OCI-LY1 (cell line): Measurements from ENCODE around the gene KY.
A peak's percentile ranks its signal among the peaks of the same experiment; 100 is the strongest.

ENCODE experiments used
- H2AFZ ChIP-seq: fragments of 200-600 bp; sonication (generic), shearing (Covaris generic); 2 replicates; pipeline ENCODE4 v1.6.0; 2014; ENCODE audit warnings: antibody characterized with exemption, mild to moderate bottlenecking, low read length
- H3F3A ChIP-seq: fragments of 200-600 bp; sonication (generic), shearing (Covaris generic); 2 replicates; pipeline ENCODE4 v1.6.0; 2014; ENCODE audit warnings: mild to moderate bottlenecking, antibody characterized with exemption, low read length, moderate library complexity; ENCODE audit not compliant: insufficient read depth
- H3K27ac ChIP-seq: fragments of 200-600 bp; sonication (generic); 2 replicates; pipeline ENCODE4 v1.5.1; 2014; ENCODE audit warnings: low read length, mixed run types, mild to moderate bottlenecking, low read depth; ENCODE audit not compliant: poor library complexity, severe bottlenecking
- H3K27me3 ChIP-seq: fragments of 200-600 bp; sonication (generic); 2 replicates; pipeline ENCODE4 v1.6.0; 2014; ENCODE audit warnings: antibody characterized with exemption, mild to moderate bottlenecking, low read length, moderate library complexity; ENCODE audit not compliant: insufficient read depth
- H3K36me3 ChIP-seq: fragments of 200-600 bp; sonication (generic); 2 replicates; pipeline ENCODE4 v1.6.1; 2014; ENCODE audit warnings: mild to moderate bottlenecking, antibody characterized with exemption, low read length, moderate library complexity, mixed read lengths; ENCODE audit not compliant: insufficient read depth
- H3K4me1 ChIP-seq: fragments of 200-600 bp; sonication (generic); 2 replicates; pipeline ENCODE4 v1.5.1; 2014; ENCODE audit warnings: mild to moderate bottlenecking, low read length, moderate library complexity; ENCODE audit not compliant: insufficient read depth, severe bottlenecking
- H3K4me2 ChIP-seq: fragments of 200-600 bp; sonication (generic), shearing (Covaris generic); 2 replicates; pipeline ENCODE4 v1.6.1; 2014; ENCODE audit warnings: low read length
- H3K4me3 ChIP-seq: fragments of 200-600 bp; sonication (generic); 2 replicates; pipeline ENCODE4 v1.5.1; 2014; ENCODE audit warnings: low read length, low read depth, mild to moderate bottlenecking, mixed read lengths; ENCODE audit not compliant: poor library complexity, severe bottlenecking
- H3K79me2 ChIP-seq: fragments of 200-600 bp; shearing (Covaris generic); 2 replicates; pipeline ENCODE4 v1.6.1; 2016; ENCODE audit warnings: mixed run types, low read length, mixed read lengths; ENCODE audit not compliant: insufficient read depth
- H3K9ac ChIP-seq: fragments of 200-600 bp; sonication (generic), shearing (Covaris generic); 2 replicates; pipeline ENCODE4 v1.6.1; 2014; ENCODE audit warnings: mild to moderate bottlenecking, low read length, mixed read lengths
- H3K9me2 ChIP-seq: fragments of 200-600 bp; sonication (generic), shearing (Covaris generic); 2 replicates; pipeline ENCODE4 v1.6.1; 2014; ENCODE audit warnings: low read depth, mild to moderate bottlenecking, low read length, mixed read lengths
- H3K9me3 ChIP-seq: fragments of 200-600 bp; shearing (Covaris generic); 2 replicates; pipeline ENCODE4 v1.6.1; 2014; ENCODE audit warnings: low read length, mixed read lengths
- H4K20me1 ChIP-seq: fragments of 200-600 bp; sonication (generic), shearing (Covaris generic); 2 replicates; pipeline ENCODE4 v1.6.0; 2016; ENCODE audit warnings: mild to moderate bottlenecking, low read length; ENCODE audit not compliant: insufficient read depth
- CTCF ChIP-seq: fragments of 200-600 bp; sonication (generic), shearing (Covaris generic); IDR thresholded peaks from 2 replicates; pipeline ENCODE4 v1.5.1; 2017; ENCODE audit warnings: mild to moderate bottlenecking, antibody characterized with exemption, low read length, moderate library complexity, mixed read lengths
- EZH2 ChIP-seq: fragments of 200-600 bp; sonication (generic), shearing (Covaris generic); IDR thresholded peaks from 2 replicates; pipeline ENCODE4 v1.8.0; 2017; ENCODE audit warnings: borderline replicate concordance, mixed run types, mild to moderate bottlenecking, antibody characterized with exemption, low read length, moderate library complexity, mixed read lengths

The KY gene

DNA sequence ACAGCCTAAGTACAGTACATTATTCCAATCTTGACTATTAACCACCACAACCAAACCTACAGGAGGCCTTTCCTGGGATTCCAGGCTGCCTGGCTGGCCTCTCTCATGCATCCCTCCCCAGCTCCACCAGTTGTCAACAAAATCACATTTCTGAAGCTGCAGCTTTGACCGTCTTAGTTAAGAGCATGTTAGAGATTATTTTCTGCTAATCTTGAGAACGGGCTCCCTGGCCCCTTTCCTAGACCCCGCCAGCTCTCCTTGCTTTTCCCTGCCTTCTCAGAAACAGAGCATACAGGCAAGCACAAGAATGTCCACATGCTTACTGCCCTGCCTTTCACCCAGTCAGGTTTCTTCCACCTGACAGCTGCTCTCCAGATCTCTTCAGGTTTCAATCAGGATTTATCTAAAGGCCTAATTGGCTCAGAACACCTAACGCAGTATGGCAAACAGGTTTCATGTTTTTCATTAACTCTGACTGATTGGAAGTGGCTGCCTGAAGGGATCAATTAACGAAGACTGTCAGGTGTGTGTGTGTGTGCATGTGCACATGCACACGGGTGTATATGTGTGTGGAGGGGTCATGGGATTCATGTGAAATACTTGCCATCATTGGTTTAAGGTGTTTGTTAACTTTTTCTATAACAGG is 12.3 kb downstream of the KY start:
- Histone ChIP-seq H3K9me3 (no peaks in the 10 kb centered on the region), H4K20me1 (no peaks in the 10 kb centered on the region), H3K9ac (no peak overlapping the region), H3K36me3 (no peaks in the 10 kb centered on the region), H3K4me1 (no peaks in the 10 kb centered on the region), H2AFZ (no peak overlapping the region), H3F3A (no peaks in the 10 kb centered on the region), H3K27ac (no peak overlapping the region), H3K4me3 (no peak overlapping the region), H3K4me2 (no peak overlapping the region), H3K27me3 (no peaks in the 10 kb centered on the region), H3K9me2 (no peaks in the 10 kb centered on the region), H3K79me2 (no peaks in the 10 kb centered on the region)
- TF ChIP-seq EZH2, result no peak
- no peak for TF ChIP-seq CTCF

DNA sequence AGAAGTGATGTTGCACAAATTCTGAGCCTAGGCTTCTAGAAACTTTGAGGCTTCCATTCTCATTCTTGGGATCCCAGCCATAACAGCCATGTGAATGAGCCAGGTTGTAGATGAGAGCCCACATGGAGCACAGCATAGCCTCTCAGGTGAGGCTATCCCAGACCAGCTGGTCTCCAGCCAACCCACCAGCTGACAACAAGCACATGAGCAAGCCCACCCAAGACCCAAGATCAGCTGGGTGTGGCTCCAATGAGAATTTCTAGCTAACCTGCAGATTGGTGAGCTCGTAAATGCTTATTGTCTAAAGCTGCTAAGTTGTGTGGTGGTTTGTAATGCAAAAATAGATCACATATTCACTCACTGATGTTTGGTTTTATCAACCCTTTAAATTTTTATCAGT is 14.4 kb downstream of the KY start:
- no peaks in the 10 kb centered on the region for H3K79me2 ChIP-seq
- no peaks in the 10 kb centered on the region for H3K36me3 ChIP-seq
- H2AFZ ChIP-seq, result no peak overlapping the region
- H3K9me3 ChIP-seq, result peaks cover 3% of the 10 kb centered on the region; the same call in 1 of the 2 replicates
- H3K4me2 ChIP-seq, result no peak overlapping the region
- H4K20me1 ChIP-seq, result no peaks in the 10 kb centered on the region
- no peaks in the 10 kb centered on the region for H3K9me2 ChIP-seq
- H3F3A ChIP-seq, result no peaks in the 10 kb centered on the region
- no peaks in the 10 kb centered on the region for H3K4me1 ChIP-seq
- H3K27ac ChIP-seq, result no peak overlapping the region
- H3K9ac ChIP-seq, result no peak overlapping the region
- no peaks in the 10 kb centered on the region for H3K27me3 ChIP-seq
- no peak overlapping the region for H3K4me3 ChIP-seq
- TF ChIP-seq CTCF (no peak), EZH2 (no peak)

GRCh38 chr3:134630506-134630905 is 20.3 kb downstream of the KY start:
- no peaks in the 10 kb centered on the region for H4K20me1 ChIP-seq
- no peak overlapping the region for H3K27ac ChIP-seq
- H3K79me2 ChIP-seq, result no peaks in the 10 kb centered on the region
- no peaks in the 10 kb centered on the region for H3K4me1 ChIP-seq
- no peak overlapping the region for H2AFZ ChIP-seq
- H3K4me2 ChIP-seq, result no peak overlapping the region
- no peak overlapping the region for H3K9ac ChIP-seq
- no peaks in the 10 kb centered on the region for H3K9me2 ChIP-seq
- no peak overlapping the region for H3K4me3 ChIP-seq
- TF ChIP-seq EZH2 (no peak), CTCF (peak; percentile 49)
- peaks cover 14% of the 10 kb centered on the region for H3K9me3 ChIP-seq
- no peaks in the 10 kb centered on the region for H3F3A ChIP-seq
- no peaks in the 10 kb centered on the region for H3K36me3 ChIP-seq
- H3K27me3 ChIP-seq, result no peaks in the 10 kb centered on the region
